ENCODE measurements around the gene CYP39A1.

CYP39A1 gene

DNA sequence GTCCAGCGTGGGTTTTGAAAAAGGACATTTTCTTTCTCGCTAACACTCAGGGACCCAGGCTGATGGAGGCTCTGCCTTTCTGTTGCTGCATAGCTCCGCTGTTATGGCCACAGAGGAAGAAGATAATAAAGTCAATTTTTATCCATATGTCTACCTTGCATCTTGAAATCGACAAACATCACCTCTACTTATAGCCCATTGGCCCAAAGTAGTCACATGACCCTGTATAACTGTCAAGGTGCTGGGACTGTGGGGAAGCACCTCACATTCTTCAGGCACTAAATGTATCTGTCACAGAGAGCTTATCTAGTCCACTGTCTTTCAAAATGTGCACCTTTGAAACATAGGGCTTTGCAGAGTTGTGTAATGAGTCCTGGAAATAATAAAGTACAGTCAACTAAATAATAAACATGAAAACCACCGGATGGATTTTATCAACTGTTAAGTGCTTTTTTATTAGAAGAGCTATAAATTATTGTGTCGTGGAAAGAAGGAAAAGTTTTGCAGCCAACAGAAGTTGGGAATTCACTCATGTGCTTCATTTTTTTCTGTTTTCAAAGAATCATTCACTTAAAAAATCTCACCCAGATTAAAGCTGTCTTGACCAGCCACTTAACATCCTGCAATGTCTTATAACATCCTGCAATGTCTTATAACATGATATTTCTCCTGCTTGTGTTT, 113.7 kb downstream of the CYP39A1 start:
- TF ChIP-seq GATA2 (IDR thresholded peaks at IDR 0.05; ENCODE audit: low read depth, low read length), result no peak

DNA sequence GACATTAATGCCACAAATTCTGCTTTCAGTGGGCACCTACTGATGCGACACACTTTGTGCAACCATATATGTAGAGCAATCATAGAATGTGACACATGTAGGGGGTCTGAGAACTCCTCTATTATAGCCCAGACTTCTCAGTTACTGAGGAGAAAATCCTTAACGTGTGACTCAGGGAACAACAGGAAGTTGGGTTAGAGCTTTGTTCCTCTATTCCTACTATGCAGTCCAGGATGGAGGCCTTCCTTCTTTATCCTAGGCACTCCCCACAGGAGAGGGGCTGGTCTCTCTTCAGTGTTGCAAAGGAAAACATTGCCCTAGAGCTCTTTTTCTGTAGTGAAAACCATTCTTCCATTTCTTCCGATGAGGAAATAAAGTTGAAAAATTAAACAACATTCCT, 121.7 kb downstream of the CYP39A1 start:
- TF ChIP-seq GATA2 (IDR thresholded peaks at IDR 0.05; ENCODE audit: low read depth, low read length), result no peak
- no peak for TF ChIP-seq GATA3 (IDR thresholded peaks at IDR 0.05; ENCODE audit: low read depth, low read length)

DNA sequence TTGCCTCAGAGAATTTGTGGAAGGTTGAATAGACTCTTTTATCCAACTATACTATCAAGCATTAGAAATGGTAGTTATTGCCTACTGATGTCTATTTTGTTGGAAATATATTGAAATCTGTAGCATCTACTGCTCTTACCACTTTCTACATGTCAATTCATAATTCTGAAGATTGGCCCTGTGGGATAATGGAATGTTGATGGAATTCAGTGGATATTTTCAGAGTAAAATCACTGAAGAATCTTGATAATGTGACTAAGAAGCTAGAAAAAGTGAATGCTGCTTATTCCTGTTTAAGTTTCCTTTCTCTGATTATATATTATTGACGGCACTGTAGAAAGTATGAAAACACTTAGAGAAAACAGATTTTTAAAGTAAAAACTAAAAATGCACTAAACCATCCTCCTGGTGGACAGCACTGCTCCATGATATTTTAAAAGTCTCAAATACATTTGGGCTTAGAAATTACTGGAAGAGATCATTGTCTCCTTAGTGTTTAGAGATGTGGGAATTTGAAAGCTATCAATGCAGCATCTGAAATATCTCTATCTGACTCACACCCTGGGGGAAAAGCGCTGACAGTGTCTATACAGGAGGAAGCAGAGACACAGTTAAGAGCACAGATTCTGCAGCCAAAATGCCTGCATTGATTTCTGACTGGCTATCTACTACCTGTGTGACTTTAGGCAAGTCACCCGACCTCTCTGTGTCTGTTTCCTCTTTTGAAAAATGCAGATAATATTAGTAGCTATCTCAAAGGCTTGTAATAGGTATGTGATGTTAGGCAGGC, 123.5 kb downstream of the CYP39A1 start:
- TF ChIP-seq GATA2 (IDR thresholded peaks at IDR 0.05; ENCODE audit: low read depth, low read length) (no peak), GATA3 (IDR thresholded peaks at IDR 0.05; ENCODE audit: low read depth, low read length) (no peak)

DNA sequence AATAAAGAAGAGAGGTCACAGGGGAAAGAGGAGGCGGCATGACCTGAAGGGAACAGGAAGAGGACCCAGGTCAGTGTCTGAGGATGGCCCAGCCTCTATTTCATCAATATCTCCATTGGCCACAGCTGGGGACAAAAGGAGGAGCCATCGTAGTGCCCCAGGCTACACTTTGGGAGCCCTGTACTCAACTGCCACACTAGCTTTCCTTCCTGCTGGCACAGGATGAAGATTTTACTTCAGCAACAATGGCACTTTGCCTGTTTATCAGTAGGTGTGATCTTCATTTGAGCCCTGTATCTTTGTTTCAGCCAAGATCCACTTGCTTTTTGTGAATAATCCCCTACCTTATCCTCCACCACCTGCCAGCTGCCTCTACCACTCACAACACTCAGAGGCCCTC, 126.0 kb downstream of the CYP39A1 start:
- no peak for TF ChIP-seq GATA2 (IDR thresholded peaks at IDR 0.05; ENCODE audit: low read depth, low read length)
- no peak for TF ChIP-seq GATA3 (IDR thresholded peaks at IDR 0.05; ENCODE audit: low read depth, low read length)

DNA sequence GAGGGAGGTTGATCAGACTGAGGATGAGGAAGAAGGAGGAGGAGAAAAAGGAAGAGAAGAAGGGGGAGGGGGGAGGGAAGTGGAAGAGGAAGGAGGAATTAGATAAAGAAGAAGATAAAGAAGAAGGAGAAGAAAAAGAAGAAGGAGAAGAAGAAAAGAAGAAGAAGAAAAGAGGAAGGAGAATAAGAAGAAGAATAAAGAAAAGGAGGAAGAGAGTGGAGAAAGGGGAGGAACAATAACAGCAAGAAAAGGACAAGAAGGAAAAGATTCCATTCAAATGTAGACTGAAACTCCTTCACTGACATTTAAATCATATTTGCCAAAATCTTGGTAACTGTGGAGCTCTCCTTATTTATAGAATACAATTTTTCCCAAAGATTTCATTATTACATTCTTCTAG, 127.0 kb downstream of the CYP39A1 start:
- TF ChIP-seq GATA3 (IDR thresholded peaks at IDR 0.05; ENCODE audit: low read depth, low read length) (no peak), GATA2 (IDR thresholded peaks at IDR 0.05; ENCODE audit: low read depth, low read length) (no peak)

DNA sequence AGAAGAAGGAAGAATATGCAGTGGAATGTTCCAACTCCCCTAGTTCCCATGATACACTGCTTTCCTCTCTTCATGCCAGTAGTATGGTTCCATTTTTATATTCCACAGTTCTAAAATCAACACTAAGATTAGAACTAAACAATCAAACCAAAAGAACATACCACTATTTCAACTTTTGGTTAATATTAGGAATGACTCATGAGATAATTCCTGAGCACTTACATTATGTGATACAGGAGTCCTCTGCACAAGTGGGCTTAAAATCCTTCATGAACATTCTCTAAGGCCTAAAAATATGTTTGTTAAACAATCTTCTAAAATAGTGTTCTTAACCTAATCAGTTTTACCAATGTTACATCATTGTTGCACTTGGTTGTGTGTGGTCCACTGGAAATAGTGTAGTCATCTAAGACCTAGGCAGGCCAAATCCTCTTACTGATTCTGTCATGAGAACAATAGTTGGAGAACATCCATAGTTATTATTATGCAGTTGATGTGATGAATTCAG, 131.1 kb downstream of the CYP39A1 start:
- TF ChIP-seq GATA2 (IDR thresholded peaks at IDR 0.05; ENCODE audit: low read depth, low read length) (no peak), GATA3 (IDR thresholded peaks at IDR 0.05; ENCODE audit: low read depth, low read length) (no peak)

DNA sequence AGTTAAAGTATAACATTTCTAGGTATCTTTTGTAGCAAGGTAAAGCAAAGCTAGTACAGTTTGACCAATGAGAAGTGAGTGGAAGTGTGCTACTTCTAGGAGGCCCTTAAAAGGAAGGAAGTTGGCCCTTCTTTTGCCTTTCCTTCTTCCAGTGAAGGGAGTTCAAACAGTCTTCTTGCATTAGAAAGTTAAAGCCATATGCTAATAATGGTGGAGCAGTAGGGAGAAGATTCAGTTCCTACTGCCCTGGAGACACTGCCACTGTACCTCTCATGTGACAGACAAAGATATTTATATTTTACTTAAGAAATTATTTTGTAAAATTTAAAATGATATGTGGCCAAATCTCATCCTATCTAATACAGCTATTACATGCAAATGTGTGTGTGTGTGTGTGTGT, 135.4 kb downstream of the CYP39A1 start:
- TF ChIP-seq GATA2 (IDR thresholded peaks at IDR 0.05; ENCODE audit: low read depth, low read length) (no peak), GATA3 (IDR thresholded peaks at IDR 0.05; ENCODE audit: low read depth, low read length) (no peak)

DNA sequence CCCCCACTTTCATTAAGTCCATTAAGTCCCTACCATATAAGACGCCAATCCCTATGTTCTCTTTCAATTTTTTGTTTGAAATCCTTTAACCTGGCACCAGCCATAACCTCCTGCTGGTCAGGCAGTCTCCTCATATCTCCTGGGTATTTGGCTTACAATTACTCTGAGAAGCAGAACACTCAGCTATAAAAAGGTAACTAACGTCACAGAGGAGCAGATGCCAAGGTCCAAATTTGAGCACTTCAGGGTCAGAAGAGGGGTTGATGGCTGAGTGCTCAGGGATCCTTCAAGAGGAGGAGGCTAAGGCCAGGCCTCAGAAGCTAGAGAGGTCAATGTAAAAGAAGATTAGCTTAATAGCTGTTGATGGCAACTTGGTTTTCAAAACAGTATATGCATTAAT, 139.1 kb downstream of the CYP39A1 start:
- no peak for TF ChIP-seq GATA3 (IDR thresholded peaks at IDR 0.05; ENCODE audit: low read depth, low read length)
- TF ChIP-seq GATA2 (IDR thresholded peaks at IDR 0.05; ENCODE audit: low read depth, low read length), result no peak

DNA sequence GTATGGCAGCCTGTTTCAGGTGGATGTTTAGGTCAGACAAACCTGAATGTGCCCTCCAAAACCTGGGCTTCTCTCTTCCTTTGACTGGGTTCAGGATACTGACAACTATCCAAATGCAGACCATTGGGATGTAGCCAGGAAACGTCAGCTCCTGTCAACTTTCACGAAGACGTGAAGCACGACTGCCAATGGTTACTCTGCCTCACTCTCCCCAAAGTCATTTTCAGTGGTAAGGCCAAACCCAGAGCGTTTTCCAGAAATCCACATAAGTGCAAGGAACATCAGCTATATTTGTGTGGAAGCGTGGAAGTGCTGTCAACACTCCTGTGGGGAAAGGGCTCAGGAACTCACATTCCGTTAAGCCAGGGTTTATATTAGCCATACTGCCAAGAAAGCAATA, 141.3 kb downstream of the CYP39A1 start:
- TF ChIP-seq GATA3 (IDR thresholded peaks at IDR 0.05; ENCODE audit: low read depth, low read length) (no peak), GATA2 (IDR thresholded peaks at IDR 0.05; ENCODE audit: low read depth, low read length) (no peak)

DNA sequence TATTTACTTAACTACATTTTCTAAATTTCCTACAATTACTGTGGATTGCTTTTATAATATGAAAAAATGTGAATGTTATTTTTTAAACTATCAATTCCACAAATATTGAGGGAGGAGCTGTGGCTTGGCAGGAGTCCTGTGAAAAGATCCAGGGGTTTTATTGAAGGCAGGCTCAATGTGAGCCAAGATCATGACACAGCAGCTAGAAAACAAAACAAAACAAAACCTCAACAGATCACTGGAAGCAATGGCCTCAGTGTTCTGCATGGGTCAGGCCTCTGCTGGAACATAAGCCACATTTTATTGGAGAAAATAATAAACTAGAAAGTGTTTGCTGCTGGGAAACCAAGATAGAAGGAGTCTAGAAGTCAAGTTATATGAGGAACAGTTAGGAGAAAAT, 142.0 kb downstream of the CYP39A1 start:
- TF ChIP-seq GATA2 (IDR thresholded peaks at IDR 0.05; ENCODE audit: low read depth, low read length), result no peak
- no peak for TF ChIP-seq GATA3 (IDR thresholded peaks at IDR 0.05; ENCODE audit: low read depth, low read length)

DNA sequence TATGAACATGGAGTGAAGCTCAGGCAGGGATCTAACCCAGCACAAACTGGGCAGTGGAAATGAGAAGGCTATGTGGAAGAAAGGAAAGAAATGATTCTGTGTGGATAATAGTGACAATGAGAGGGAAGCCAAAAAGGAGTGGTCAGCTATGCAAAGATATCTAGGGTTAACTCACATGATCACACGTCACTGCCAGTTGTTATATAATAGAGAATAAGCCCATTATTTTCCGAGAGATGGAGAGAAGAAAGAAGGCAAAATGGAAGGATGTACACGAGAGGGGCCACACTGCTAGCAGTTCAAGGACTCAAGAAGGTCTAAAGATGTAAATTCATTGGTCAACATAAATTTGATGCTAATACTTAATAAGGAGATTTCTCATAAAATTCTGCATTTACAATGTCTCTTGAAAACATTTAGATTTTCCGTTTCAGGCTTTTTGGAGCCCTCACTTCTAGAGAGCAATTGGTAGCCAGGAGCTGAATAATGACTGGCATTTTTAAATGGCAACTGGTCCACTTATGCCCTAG, 142.6 kb downstream of the CYP39A1 start:
- TF ChIP-seq GATA3 (IDR thresholded peaks at IDR 0.05; ENCODE audit: low read depth, low read length), result no peak
- TF ChIP-seq GATA2 (IDR thresholded peaks at IDR 0.05; ENCODE audit: low read depth, low read length), result no peak

DNA sequence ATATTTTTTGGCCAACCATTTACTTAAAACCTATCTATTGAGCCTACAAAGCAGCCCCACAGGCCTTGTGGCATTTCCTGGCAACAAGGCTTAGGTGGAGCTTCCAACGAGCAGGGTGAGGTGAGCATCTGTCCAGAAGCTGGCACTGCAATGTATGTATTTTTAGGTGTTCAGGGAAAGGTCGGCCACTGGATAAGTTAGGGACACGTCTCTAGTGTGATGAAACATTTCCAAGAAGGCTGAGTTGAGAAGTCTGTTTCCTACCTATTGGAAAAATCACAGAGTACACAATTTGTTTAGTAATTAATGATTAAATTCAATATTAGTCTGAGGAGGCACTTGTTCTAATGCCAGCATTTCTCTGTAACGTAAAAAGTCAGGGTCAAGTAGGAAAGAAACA, 143.6 kb downstream of the CYP39A1 start:
- TF ChIP-seq GATA2 (IDR thresholded peaks at IDR 0.05; ENCODE audit: low read depth, low read length), result no peak
- no peak for TF ChIP-seq GATA3 (IDR thresholded peaks at IDR 0.05; ENCODE audit: low read depth, low read length)

DNA sequence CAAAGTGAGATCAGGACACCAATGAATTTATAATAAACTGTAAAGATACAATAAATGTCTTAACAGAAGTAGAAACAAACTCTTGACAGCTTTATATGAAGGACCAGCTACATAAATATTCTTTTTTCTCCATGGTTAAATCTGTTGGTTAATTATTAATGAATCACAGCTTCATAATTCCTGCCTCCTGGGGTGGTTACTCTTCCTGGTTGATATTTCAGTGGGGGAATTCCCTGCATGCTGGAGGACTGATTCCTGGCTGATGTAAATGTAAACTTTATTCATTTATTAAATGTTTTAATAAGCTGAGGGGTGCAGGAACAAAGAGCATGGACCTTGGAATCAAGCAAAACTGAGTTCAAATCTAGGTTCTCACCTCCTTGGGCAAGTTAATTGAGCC, 145.2 kb downstream of the CYP39A1 start:
- TF ChIP-seq GATA2 (IDR thresholded peaks at IDR 0.05; ENCODE audit: low read depth, low read length) (no peak), GATA3 (IDR thresholded peaks at IDR 0.05; ENCODE audit: low read depth, low read length) (no peak)

DNA sequence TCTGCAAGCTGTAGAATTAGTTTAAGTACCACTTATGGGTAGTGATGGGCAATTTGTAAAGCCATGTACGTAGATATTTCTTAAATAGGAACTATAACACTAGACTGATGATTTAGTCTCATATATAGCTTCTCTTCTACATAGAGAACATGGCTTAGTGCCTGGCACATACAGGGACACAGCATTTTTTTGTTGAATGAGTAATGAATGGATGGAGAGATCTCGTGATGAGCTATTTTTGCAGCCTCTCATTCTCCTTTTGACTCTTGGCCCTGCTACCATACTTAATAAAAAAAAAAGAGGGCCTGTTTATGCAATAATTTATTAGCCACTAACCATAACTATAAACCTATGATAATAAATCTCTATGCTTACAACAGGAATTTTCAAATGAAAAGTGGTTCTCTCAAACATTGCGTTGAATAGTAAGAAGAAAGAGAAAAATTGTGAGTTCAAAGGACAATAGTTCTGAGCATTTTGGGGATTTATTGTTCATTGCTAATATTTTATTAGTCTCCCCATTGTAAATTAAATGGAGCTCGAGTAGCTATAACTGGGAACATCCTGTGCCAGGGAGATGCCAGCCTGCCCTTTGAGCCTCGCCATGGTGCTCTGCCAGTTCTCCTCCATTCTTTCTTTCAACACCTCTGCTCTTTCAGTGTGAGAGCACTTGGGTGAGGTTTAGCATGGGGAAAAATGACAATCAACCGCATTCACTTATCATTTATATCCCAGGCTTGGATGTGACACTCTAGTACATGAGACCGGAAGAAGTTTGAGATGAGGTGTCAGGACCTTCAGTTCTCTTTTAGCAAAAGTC, 146.7 kb downstream of the CYP39A1 start:
- TF ChIP-seq GATA2 (IDR thresholded peaks at IDR 0.05; ENCODE audit: low read depth, low read length), result no peak
- TF ChIP-seq GATA3 (IDR thresholded peaks at IDR 0.05; ENCODE audit: low read depth, low read length), result no peak

Data from SH-SY5Y (cell line).